SU-DHL-6 (cell line): ENCODE data around the gene PRR23E.

ENCODE experiments used
- CTCF ChIP-seq: fragments of 200-600 bp; sonication (generic); IDR thresholded peaks from one replicate; pipeline ENCODE4 v1.5.1; 2017; ENCODE audit warnings: antibody characterized with exemption, mild to moderate bottlenecking, low read length, moderate library complexity; ENCODE audit not compliant: insufficient read depth, poor library complexity, severe bottlenecking
- EZH2phosphoT487 ChIP-seq: fragments of 200-600 bp; sonication (generic), shearing (Covaris generic); conservative IDR thresholded peaks from 2 replicates; pipeline ENCODE4 v1.6.1; 2018; ENCODE audit warnings: mild to moderate bottlenecking, antibody characterized with exemption, low read length, moderate library complexity, mixed read lengths

- TF ChIP-seq CTCF (no peak), EZH2phosphoT487 (no peak)
These were observed 40.4 kb downstream of the PRR23E start for GRCh38 chr3:127233371-127233770.
